GM10266 (cell line): Measurements from ENCODE around the gene COBLL1.

Source experiments
- DNase-seq: peaks from one replicate; pipeline ENCODE4 v3.0.0; 2012; ENCODE audit errors: extremely low spot score
- CTCF ChIP-seq: IDR thresholded peaks from 2 replicates; pipeline ENCODE4 v1.5.1; 2012; ENCODE audit warnings: mild to moderate bottlenecking, low read depth; ENCODE audit not compliant: control insufficient read depth, insufficient read depth; ENCODE audit errors: missing control alignments

The COBLL1 gene

GRCh38 chr2:164841719-164842623 is at the start of gene COBLL1:
COBLL1 (minus strand) TSS chr2:164841823; CDS start chr2:164841196, 627 bp downstream.
- DNase-seq: peak; percentile 49
- TF ChIP-seq CTCF: peak; percentile 63

- no peak for DNase-seq
Observed at GRCh38 chr2:164890544-164890943, 48.9 kb upstream of the COBLL1 start.

GRCh38 chr2:164888592-164888991 is 47.0 kb upstream of the COBLL1 start:
- no peak for TF ChIP-seq CTCF

More at GRCh38 chr2:164890544-164890943, 48.9 kb upstream of the COBLL1 start:
- no peak for TF ChIP-seq CTCF

GRCh38 chr2:164887434-164888144 is 46.0 kb upstream of the COBLL1 start:
- TF ChIP-seq CTCF: no peak
- DNase-seq: no peak

More at GRCh38 chr2:164888592-164888991, 47.0 kb upstream of the COBLL1 start:
- DNase-seq: no peak

- no peak for DNase-seq
- no peak for TF ChIP-seq CTCF
Observed at GRCh38 chr2:164882276-164882675, 40.7 kb upstream of the COBLL1 start.

- no peak for DNase-seq
- TF ChIP-seq CTCF: no peak
Observed at GRCh38 chr2:164881524-164881923, 39.9 kb upstream of the COBLL1 start.
